LNCAP (cell line): ENCODE data around the gene CADM4.

Source experiments
- CTCF ChIP-seq: fragments of 450-650 bp; IDR thresholded peaks from 2 replicates; pipeline ENCODE4 v1.5.1; 2017; ENCODE audit warnings: mild to moderate bottlenecking

Gene CADM4

GRCh38 chr19:43678512-43679261, 39.0 kb upstream of the CADM4 start:
- TF ChIP-seq CTCF = no peak

GRCh38 chr19:43675906-43676305, 36.3 kb upstream of the CADM4 start:
- no peak for TF ChIP-seq CTCF

GRCh38 chr19:43675269-43675879, 35.7 kb upstream of the CADM4 start:
- no peak for TF ChIP-seq CTCF

GRCh38 chr19:43674596-43674995, 34.9 kb upstream of the CADM4 start:
- no peak for TF ChIP-seq CTCF

- no peak for TF ChIP-seq CTCF
Observed at GRCh38 chr19:43674183-43674582, 34.5 kb upstream of the CADM4 start.

- no peak for TF ChIP-seq CTCF
Observed at GRCh38 chr19:43673637-43674036, 34.0 kb upstream of the CADM4 start.

GRCh38 chr19:43672061-43672679, 32.5 kb upstream of the CADM4 start:
- TF ChIP-seq CTCF = no peak
